Hepatocyte (in vitro differentiated cells): ENCODE data around the gene PPM1L. TPM values are rescaled to one million over a fixed set of nuclear protein-coding genes. Genes with fewer than 3 reads are reported as not detected.

Experiments used
- DNase-seq: peaks from one replicate; pipeline ENCODE4 v3.0.0-alpha.2; 2016; ENCODE audit warnings: low spot score
- H2AFZ ChIP-seq: fragments of 200-600 bp; sonication (generic); 2 replicates; pipeline ENCODE4 v1.6.0; 2016; ENCODE audit warnings: antibody characterized with exemption, mild to moderate bottlenecking
- H3K27ac ChIP-seq: fragments of 200-600 bp; sonication (generic); 2 replicates; pipeline ENCODE4 v1.5.1; 2016; ENCODE audit warnings: mild to moderate bottlenecking
- H3K27me3 ChIP-seq: fragments of 200-600 bp; sonication (generic); 2 replicates; pipeline ENCODE4 v1.6.1; 2016
- H3K36me3 ChIP-seq: fragments of 200-600 bp; sonication (generic); replicated peaks from 2 replicates; pipeline ENCODE4 v1.5.1; 2016; ENCODE audit warnings: low read depth; ENCODE audit not compliant: insufficient read depth
- H3K4me1 ChIP-seq: fragments of 200-600 bp; sonication (generic); 2 replicates; pipeline ENCODE4 v1.5.1; 2016; ENCODE audit warnings: mild to moderate bottlenecking, moderate library complexity; ENCODE audit not compliant: insufficient read depth
- H3K4me2 ChIP-seq: fragments of 200-600 bp; sonication (generic); 2 replicates; pipeline ENCODE4 v1.6.0; 2016
- H3K4me3 ChIP-seq: fragments of 200-600 bp; sonication (generic); 2 replicates; pipeline ENCODE4 v1.5.1; 2016; ENCODE audit warnings: mild to moderate bottlenecking
- H3K79me2 ChIP-seq: fragments of 200-600 bp; sonication (generic); 2 replicates; pipeline ENCODE4 v1.6.0; 2017; ENCODE audit warnings: mild to moderate bottlenecking
- H3K9me2 ChIP-seq: fragments of 200-600 bp; sonication (generic); replicated peaks from 2 replicates; pipeline ENCODE4 v1.6.0; 2017; ENCODE audit warnings: mild to moderate bottlenecking; ENCODE audit not compliant: insufficient read depth
- H3K9me3 ChIP-seq: fragments of 200-600 bp; sonication (generic); 2 replicates; pipeline ENCODE4 v1.5.1; 2016; ENCODE audit warnings: low read depth, mild to moderate bottlenecking
- H4K20me1 ChIP-seq: fragments of 200-600 bp; sonication (generic); 2 replicates; pipeline ENCODE4 v1.6.0; 2016; ENCODE audit warnings: mild to moderate bottlenecking; ENCODE audit not compliant: insufficient read depth, poor library complexity, severe bottlenecking
- CTCF ChIP-seq: fragments of 200-600 bp; sonication (generic); IDR thresholded peaks from 2 replicates; pipeline ENCODE4 v1.5.1; 2016; ENCODE audit warnings: antibody characterized with exemption, mild to moderate bottlenecking; ENCODE audit not compliant: poor library complexity
- EZH2 ChIP-seq: fragments of 200-600 bp; sonication (generic); IDR thresholded peaks from 2 replicates; pipeline ENCODE4 v1.6.1; 2016; ENCODE audit warnings: antibody characterized with exemption, mild to moderate bottlenecking, borderline replicate concordance
- EZH2phosphoT487 ChIP-seq: fragments of 200-600 bp; sonication (generic); IDR thresholded peaks from one replicate; pipeline ENCODE4 v1.6.1; 2018; ENCODE audit warnings: antibody characterized with exemption, mild to moderate bottlenecking, low read depth, moderate library complexity; ENCODE audit not compliant: unreplicated experiment, severe bottlenecking
- WGBS: methylation state at CpG from one replicate; pipeline ENCODE4 v1.1.6; 2016; ENCODE audit warnings: low lambda C conversion rate; ENCODE audit errors: missing lambda C conversion rate; 5-methylcytosine and 5-hydroxymethylcytosine counted together
- polyA plus RNA-seq: library from polyadenylated mRNA; unstranded; fragments of >200 nt; fragmentation: Nextera tagmentation; extraction: Ambion mirVana; gene quantifications from 2 replicates; pipeline ENCODE4 v1.2.1, GENCODE V29; 2016
- total RNA-seq: library from RNA; depleted of rRNA; stranded (reverse); fragments of >200 nt; gene quantifications from 2 replicates; pipeline ENCODE4 v1.2.3, GENCODE V29; 2014

Gene PPM1L
- total and polyA plus RNA-seq, 2 experiments from 2014 or later, result 5.1 to 13.1 TPM

DNA sequence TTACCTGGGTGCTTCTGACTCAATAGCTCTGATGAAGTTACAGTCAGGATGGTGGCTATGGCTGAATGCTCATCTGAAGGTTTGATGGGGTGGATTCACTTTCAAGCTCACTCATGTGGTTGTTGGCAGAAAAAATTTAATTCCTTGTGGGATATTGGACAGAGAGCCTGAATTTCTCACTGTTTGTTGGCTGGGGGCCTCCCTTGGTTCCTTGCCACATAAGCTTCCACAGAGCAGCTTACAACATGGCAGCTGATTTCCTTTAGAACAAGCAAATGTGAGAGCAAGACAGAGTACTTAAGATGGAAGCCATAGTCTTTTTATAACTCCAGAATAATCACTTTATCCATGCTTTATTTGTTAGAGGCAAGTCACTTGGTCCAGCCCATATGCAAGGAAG lies 150.6 kb downstream of the PPM1L start:
- no peak for DNase-seq
- no peak overlapping the region for H3K27ac ChIP-seq
- no peaks in the 10 kb centered on the region for H3K36me3 ChIP-seq
- no peak overlapping the region for H3K4me2 ChIP-seq
- H3K9me3 ChIP-seq, result no peaks in the 10 kb centered on the region
- no peak for TF ChIP-seq EZH2
- TF ChIP-seq EZH2phosphoT487, result no peak
- no peak for TF ChIP-seq CTCF
- H3K9me2 ChIP-seq, result no peaks in the 10 kb centered on the region
- no peak overlapping the region for H3K4me3 ChIP-seq
- no peaks in the 10 kb centered on the region for H3K4me1 ChIP-seq
- no peaks in the 10 kb centered on the region for H4K20me1 ChIP-seq
- no peaks in the 10 kb centered on the region for H3K79me2 ChIP-seq
- no peaks in the 10 kb centered on the region for H3K27me3 ChIP-seq
- H2AFZ ChIP-seq, result no peak overlapping the region

- H3K4me2 ChIP-seq, result no peak overlapping the region
These were observed 153.9 kb downstream of the PPM1L start for GRCh38 chr3:160909917-160910316.

GRCh38 chr3:160911411-160911810 lies 155.4 kb downstream of the PPM1L start:
- Histone ChIP-seq H3K27ac (no peak overlapping the region), H3K4me2 (no peak overlapping the region), H2AFZ (no peak overlapping the region), H4K20me1 (no peaks in the 10 kb centered on the region), H3K4me1 (no peaks in the 10 kb centered on the region), H3K9me2 (no peaks in the 10 kb centered on the region), H3K36me3 (no peaks in the 10 kb centered on the region), H3K4me3 (no peak overlapping the region), H3K9me3 (no peaks in the 10 kb centered on the region), H3K79me2 (no peaks in the 10 kb centered on the region), H3K27me3 (no peaks in the 10 kb centered on the region)
- TF ChIP-seq CTCF, result no peak
- DNase-seq, result no peak

More at GRCh38 chr3:160909917-160910316, 153.9 kb downstream of the PPM1L start:
- Histone ChIP-seq H3K27ac (no peak overlapping the region), H3K9me3 (no peaks in the 10 kb centered on the region), H2AFZ (no peak overlapping the region), H3K27me3 (no peaks in the 10 kb centered on the region), H3K79me2 (no peaks in the 10 kb centered on the region), H3K4me1 (no peaks in the 10 kb centered on the region), H3K9me2 (no peaks in the 10 kb centered on the region), H3K36me3 (no peaks in the 10 kb centered on the region), H4K20me1 (no peaks in the 10 kb centered on the region), H3K4me3 (no peak overlapping the region)
- 80% methylated on average over 1 of the region's 3 CpGs for WGBS
- no peak for TF ChIP-seq EZH2phosphoT487
- TF ChIP-seq CTCF, result no peak
- no peak for TF ChIP-seq EZH2
- DNase-seq, result no peak

DNA sequence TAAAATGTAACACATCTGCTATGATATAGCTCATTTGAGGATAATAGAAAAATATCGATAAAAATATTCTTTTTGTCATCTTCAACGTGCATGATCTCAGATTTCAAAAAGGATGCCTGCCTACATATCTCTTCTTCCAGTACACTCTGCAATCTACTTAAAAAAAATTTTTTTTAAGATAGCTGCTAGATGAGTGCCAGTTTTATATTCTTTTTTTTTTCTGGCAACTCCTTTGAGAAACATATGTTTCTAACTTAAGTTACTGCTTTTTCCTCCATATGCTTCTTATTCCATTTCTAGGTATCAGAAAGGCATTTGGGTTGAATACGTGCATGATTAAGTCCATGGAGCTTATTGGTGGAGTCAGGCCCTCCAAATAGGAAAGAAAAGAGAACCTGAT lies 160.4 kb downstream of the PPM1L start:
- Histone ChIP-seq H3K36me3 (no peaks in the 10 kb centered on the region), H3K4me3 (no peak overlapping the region), H3K9me3 (no peaks in the 10 kb centered on the region), H2AFZ (no peak overlapping the region), H4K20me1 (no peaks in the 10 kb centered on the region), H3K27me3 (no peaks in the 10 kb centered on the region), H3K4me1 (no peaks in the 10 kb centered on the region), H3K9me2 (no peaks in the 10 kb centered on the region), H3K4me2 (no peak overlapping the region), H3K27ac (no peak overlapping the region), H3K79me2 (no peaks in the 10 kb centered on the region)
- no peak for DNase-seq
- WGBS, result 92% methylated on average over 3 of the region's 3 CpGs
- TF ChIP-seq EZH2phosphoT487 (no peak), EZH2 (no peak), CTCF (no peak)
